ENCODE results near the gene RESP18.

DNA sequence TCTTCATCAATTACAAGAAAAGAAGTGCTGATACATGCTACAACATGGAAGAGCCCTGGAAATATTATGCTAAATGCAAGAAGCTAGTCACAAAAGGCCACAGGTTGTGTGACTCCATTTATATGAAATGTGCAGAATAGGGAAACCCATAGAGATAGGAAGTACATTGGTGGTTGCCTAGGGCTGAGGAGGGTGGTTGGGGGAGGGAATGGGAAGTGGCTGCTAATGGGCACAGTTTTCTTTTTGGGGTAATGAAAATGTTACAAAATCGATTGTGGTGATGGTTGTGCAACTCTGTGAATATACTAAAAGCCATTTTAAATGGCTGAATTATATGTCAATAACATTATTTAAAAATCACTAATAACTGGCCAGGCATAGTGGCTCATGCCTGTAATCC lies 24.3 kb upstream of the RESP18 start:
- TF ChIP-seq, protein P1, sequence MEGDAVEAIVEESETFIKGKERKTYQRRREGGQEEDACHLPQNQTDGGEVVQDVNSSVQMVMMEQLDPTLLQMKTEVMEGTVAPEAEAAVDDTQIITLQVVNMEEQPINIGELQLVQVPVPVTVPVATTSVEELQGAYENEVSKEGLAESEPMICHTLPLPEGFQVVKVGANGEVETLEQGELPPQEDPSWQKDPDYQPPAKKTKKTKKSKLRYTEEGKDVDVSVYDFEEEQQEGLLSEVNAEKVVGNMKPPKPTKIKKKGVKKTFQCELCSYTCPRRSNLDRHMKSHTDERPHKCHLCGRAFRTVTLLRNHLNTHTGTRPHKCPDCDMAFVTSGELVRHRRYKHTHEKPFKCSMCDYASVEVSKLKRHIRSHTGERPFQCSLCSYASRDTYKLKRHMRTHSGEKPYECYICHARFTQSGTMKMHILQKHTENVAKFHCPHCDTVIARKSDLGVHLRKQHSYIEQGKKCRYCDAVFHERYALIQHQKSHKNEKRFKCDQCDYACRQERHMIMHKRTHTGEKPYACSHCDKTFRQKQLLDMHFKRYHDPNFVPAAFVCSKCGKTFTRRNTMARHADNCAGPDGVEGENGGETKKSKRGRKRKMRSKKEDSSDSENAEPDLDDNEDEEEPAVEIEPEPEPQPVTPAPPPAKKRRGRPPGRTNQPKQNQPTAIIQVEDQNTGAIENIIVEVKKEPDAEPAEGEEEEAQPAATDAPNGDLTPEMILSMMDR (IDR thresholded peaks at IDR 0.05), result no peak
- no peak for TF ChIP-seq EZH2 (IDR thresholded peaks at IDR 0.05)

Data from neural progenitor cell (in vitro differentiated cells).